Naive thymus-derived CD4-positive, alpha-beta T cell (primary cell): ENCODE measurements around the gene GANAB. TPM values are rescaled to one million over a fixed set of nuclear protein-coding genes. Genes with fewer than 3 reads are reported as not detected.
"Not testable (repeated sequence)": the region's sequence is repeated elsewhere in the genome, so short reads cannot be mapped to it uniquely, and the experiment has no call there.

Experiments
- ATAC-seq: fragments of 150-1000 bp; cut with Tn5 transposase; 2 replicates; pipeline ENCODE4 v1.10.0; 2021; ENCODE audit warnings: mild to moderate bottlenecking, moderate library complexity
- CTCF ChIA-PET: fragments of 350-600 bp; sonication (Branson Sonifier 250); formaldehyde crosslinking; loops from one replicate; lab custom pipeline; 2021; ENCODE audit warnings: antibody characterized with exemption; lab: Charles Lee
- POLR2A ChIA-PET: fragments of 350-600 bp; sonication (Branson Sonifier 250); formaldehyde crosslinking; loops from one replicate; lab custom pipeline; 2021; ENCODE audit warnings: antibody characterized with exemption, inconsistent platforms; lab: Charles Lee
- DNase-seq, 9 donors: peaks; one replicate each; pipeline versions ENCODE4 v3.0.0 to v3.0.0-alpha.2; 2020 to 2022; ENCODE audit warnings: mixed read lengths in 1 of 9
- H3K27ac ChIP-seq: one replicate; pipeline ENCODE4 v1.7.0; 2013; ENCODE audit warnings: mild to moderate bottlenecking, low read depth, low read length, moderate library complexity
- H3K27me3 ChIP-seq, 2 donors: one replicate each; pipeline ENCODE4 v1.7.0; 2013; ENCODE audit warnings: low read length in 2 of 2, mild to moderate bottlenecking in 2 of 2, moderate library complexity in 2 of 2; ENCODE audit not compliant: control insufficient read depth in 2 of 2, insufficient read depth in 2 of 2
- H3K36me3 ChIP-seq, 3 experiments: 1 replicate in 2 of 3; 2 replicates in 1 of 3; pipeline ENCODE4 v1.7.0; 2013; ENCODE audit warnings: low read length in 3 of 3, mild to moderate bottlenecking in 3 of 3, moderate library complexity in 1 of 3; ENCODE audit not compliant: insufficient read depth in 3 of 3, control insufficient read depth in 2 of 3
- H3K4me1 ChIP-seq, 2 donors: one replicate each; pipeline ENCODE4 v1.7.0; 2013; ENCODE audit warnings: low read length in 2 of 2, mild to moderate bottlenecking in 2 of 2, moderate library complexity in 1 of 2; ENCODE audit not compliant: control insufficient read depth in 2 of 2, insufficient read depth in 2 of 2
- H3K4me3 ChIP-seq: 2 replicates; pipeline ENCODE4 v1.7.0; 2013; ENCODE audit warnings: mild to moderate bottlenecking, low read length
- H3K9me3 ChIP-seq, 3 experiments: 1 replicate in 2 of 3; 2 replicates in 1 of 3; pipeline ENCODE4 v1.7.0; 2013; ENCODE audit warnings: low read length in 3 of 3; ENCODE audit not compliant: control insufficient read depth in 2 of 3
- H3K27ac Mint-ChIP-seq, 9 donors: one replicate each; pipeline ENCODE4 v1.8.0; 2020 to 2022; ENCODE audit warnings: mixed read lengths in 9 of 9, mild to moderate bottlenecking in 8 of 9, moderate library complexity in 5 of 9, inconsistent platforms in 2 of 9
- H3K27me3 Mint-ChIP-seq, 5 donors: one replicate each; pipeline ENCODE4 v1.8.0; 2021 to 2022; ENCODE audit warnings: mixed read lengths in 5 of 5, mild to moderate bottlenecking in 1 of 5
- H3K36me3 Mint-ChIP-seq, 5 donors: one replicate each; pipeline ENCODE4 v1.8.0; 2020 to 2022; ENCODE audit warnings: mixed read lengths in 5 of 5, mild to moderate bottlenecking in 3 of 5, inconsistent platforms in 1 of 5
- H3K4me1 Mint-ChIP-seq, 7 donors: one replicate each; pipeline ENCODE4 v1.8.0; 2020 to 2022; ENCODE audit warnings: mixed read lengths in 7 of 7, mild to moderate bottlenecking in 3 of 7, inconsistent platforms in 1 of 7
- H3K4me3 Mint-ChIP-seq, 10 donors: one replicate each; pipeline ENCODE4 v1.8.0; 2020 to 2022; ENCODE audit warnings: mild to moderate bottlenecking in 10 of 10, mixed read lengths in 10 of 10, moderate library complexity in 6 of 10, inconsistent platforms in 2 of 10
- H3K9me3 Mint-ChIP-seq, 11 donors: one replicate each; pipeline ENCODE4 v1.8.0; 2020 to 2022; ENCODE audit warnings: mixed read lengths in 11 of 11, mild to moderate bottlenecking in 4 of 11, inconsistent platforms in 1 of 11, moderate library complexity in 1 of 11
- intact Hi-C, 2 donors: fragments of 100-400 bp; cut with micrococcal nuclease; formaldehyde crosslinking; loops; one replicate each; pipeline ENCODE4 v1.15.1; 2023
- polyA plus RNA-seq, 2 donors: library from polyadenylated mRNA; unstranded; fragments of 300-500 nt; fragmentation: Illumina TruSeq; gene quantifications; one replicate each; pipeline ENCODE4 v1.2.3, GENCODE V29; 2021
- total RNA-seq, 6 experiments: library from RNA in 5 of 6; stranded (reverse) in 5 of 6; gene quantifications; 1 replicate in 5 of 6; 2 replicates in 1 of 6; pipeline ENCODE4 v1.2.3 and lab custom pipeline; 2021 to 2026

GANAB gene
- total and polyA plus RNA-seq, 7 experiments from 2014 or later: 157 to 313 (median 217) TPM

- H3K4me3 ChIP-seq: no peak overlapping the region
- peaks cover 15 to 80% (median 40%) of the 10 kb centered on the region in 3 experiments for H3K36me3 ChIP-seq
- H3K27ac Mint-ChIP-seq: peak overlapping the region in 5 of 9 donors; percentile 20 to 83 (median 67)
- ATAC-seq: peak; percentile 46
- H3K9me3 Mint-ChIP-seq: peaks cover 0 to 3% (median 0%) of the 10 kb centered on the region in 11 donors
- H3K27ac ChIP-seq: no peak overlapping the region
- ChIA-PET POLR2A (interaction anchor here (0.9 to 2.6 kb wide), 6 partner anchors 8 to 37 kb away, joined by 4 to 14 read pairs (median 10); partner anchors contain the start of genes C11orf98, CSKMT and GANAB), CTCF (interaction anchor here (1.8 kb wide), 1 partner anchor 35 kb away, joined by 5 read pairs; no protein-coding TSS in a partner anchor)
- peaks cover 0 to 24% (median 3%) of the 10 kb centered on the region in 7 donors for H3K4me1 Mint-ChIP-seq
- H3K4me3 Mint-ChIP-seq: no peak overlapping the region
- H3K27me3 ChIP-seq: no peaks in the 10 kb centered on the region
- intact Hi-C loops: no loop called here
- H3K9me3 ChIP-seq: no peaks in the 10 kb centered on the region
- peaks cover 26 to 59% (median 39%) of the 10 kb centered on the region in 5 donors for H3K36me3 Mint-ChIP-seq
- DNase-seq: no peak
- no peaks in the 10 kb centered on the region for H3K4me1 ChIP-seq
- no peaks in the 10 kb centered on the region for H3K27me3 Mint-ChIP-seq
Measured at GRCh38 chr11:62627713-62628112, 18.7 kb downstream of the GANAB start.

- DNase-seq: no peak
- ATAC-seq: no peak
- Mint-ChIP-seq H3K36me3 (peaks cover 14 to 34% (median 19%) of the 10 kb centered on the region in 5 donors), H3K27me3 (no peaks in the 10 kb centered on the region), H3K27ac (peak overlapping the region; percentile 92 to 99 (median 96)), H3K4me3 (peak overlapping the region; percentile 85 to 99 (median 92)), H3K4me1 (peaks cover 13 to 29% (median 27%) of the 10 kb centered on the region in 7 donors), H3K9me3 (peaks cover 0 to 2% (median 0%) of the 10 kb centered on the region in 11 donors)
- H3K4me3 ChIP-seq: no peak overlapping the region
- CTCF ChIA-PET: interaction anchor here (0.6 to 1.8 kb wide), 6 partner anchors 11 to 285 kb away, joined by 3 to 9 read pairs (median 4); no protein-coding TSS in a partner anchor
- no peaks in the 10 kb centered on the region for H3K9me3 ChIP-seq
- H3K36me3 ChIP-seq: peaks cover 0 to 30% (median 13%) of the 10 kb centered on the region in 3 experiments
- H3K27me3 ChIP-seq: no peaks in the 10 kb centered on the region
- H3K4me1 ChIP-seq: peaks cover 11% of the 10 kb centered on the region in 2 donors
- POLR2A ChIA-PET: interaction anchor here (0.6 to 10.0 kb wide), 21 partner anchors 12 to 1621 kb away, joined by 3 to 94 read pairs (median 10); partner anchors contain the start of genes C11orf98, CSKMT, EEF1G and EML3
- peak overlapping the region; percentile 92 for H3K27ac ChIP-seq
- intact Hi-C loops: loop anchor here (1.0 to 2.0 kb wide), 8 partner anchors 10 to 50 kb away; partner anchors contain the start of genes C11orf98 (in 2 of the 2), CSKMT (in 2 of the 2), EML3 (in 2 of the 2) and GANAB (in 2 of the 2)
Measured at GRCh38 chr11:62622476-62623089, 23.8 kb downstream of the GANAB start.

- Mint-ChIP-seq H3K9me3 (peaks cover 0 to 2% (median 0%) of the 10 kb centered on the region in 11 donors), H3K4me1 (peaks cover 13 to 29% (median 26%) of the 10 kb centered on the region in 7 donors), H3K36me3 (peaks cover 10 to 32% (median 19%) of the 10 kb centered on the region in 5 donors), H3K27me3 (no peaks in the 10 kb centered on the region), H3K4me3 (peak within 1 kb of the TSS; percentile 91 to 99 (median 94)), H3K27ac (peak within 1 kb of the TSS; percentile 92 to 99 (median 96))
- ChIA-PET CTCF (interaction anchor here (0.6 to 1.8 kb wide), 9 partner anchors 10 to 285 kb away, joined by 3 to 9 read pairs (median 4); partner anchors contain the start of genes C11orf98, CSKMT and TUT1), POLR2A (interaction anchor here (0.5 to 10.0 kb wide), 23 partner anchors 11 to 234 kb away, joined by 3 to 94 read pairs (median 9); partner anchors contain the start of genes C11orf98, CSKMT, EEF1G and EML3)
- intact Hi-C loops: loop anchor here (1.0 to 2.0 kb wide), 8 partner anchors 10 to 51 kb away; partner anchors contain the start of genes C11orf98 (in 2 of the 2), CSKMT (in 2 of the 2), EML3 (in 2 of the 2) and GANAB (in 2 of the 2)
- ATAC-seq: peak; percentile 93
- peak within 1 kb of the TSS; percentile 92 for H3K27ac ChIP-seq
- peaks cover 0 to 30% (median 13%) of the 10 kb centered on the region in 3 experiments for H3K36me3 ChIP-seq
- peaks cover 11% of the 10 kb centered on the region in 2 donors for H3K4me1 ChIP-seq
- H3K27me3 ChIP-seq: no peaks in the 10 kb centered on the region
- H3K4me3 ChIP-seq: peak within 1 kb of the TSS; percentile 97
- peak; percentile 87 to 97 (median 94) for DNase-seq
- H3K9me3 ChIP-seq: no peaks in the 10 kb centered on the region
Measured at GRCh38 chr11:62621567-62622470, 24.6 kb downstream of the GANAB start, which contains the start of gene B3GAT3. B3GAT3 (minus strand) TSS chr11:62621986; CDS start chr11:62621947, 39 bp downstream.

- Histone ChIP-seq H3K9me3 (no peaks in the 10 kb centered on the region), H3K27me3 (no peaks in the 10 kb centered on the region), H3K4me3 (peak overlapping the region; percentile 97), H3K4me1 (peaks cover 11% of the 10 kb centered on the region in 2 donors), H3K27ac (peak overlapping the region; percentile 92), H3K36me3 (peaks cover 0 to 30% (median 10%) of the 10 kb centered on the region in 3 experiments)
- DNase-seq (no peak), ATAC-seq (no peak)
- H3K9me3 Mint-ChIP-seq: peaks cover 0 to 2% (median 0%) of the 10 kb centered on the region in 11 donors
- POLR2A ChIA-PET: interaction anchor here (0.7 to 10.0 kb wide), 24 partner anchors 10 to 234 kb away, joined by 3 to 94 read pairs (median 8); partner anchors contain the start of genes C11orf98, CSKMT, EEF1G and EML3
- no peaks in the 10 kb centered on the region for H3K27me3 Mint-ChIP-seq
- H3K27ac Mint-ChIP-seq: peak overlapping the region; percentile 92 to 99 (median 95)
- peak overlapping the region; percentile 91 to 99 (median 94) for H3K4me3 Mint-ChIP-seq
- CTCF ChIA-PET: interaction anchor here (0.6 to 1.8 kb wide), 12 partner anchors 9 to 196 kb away, joined by 3 to 6 read pairs (median 4); partner anchors contain the start of genes C11orf98, CSKMT and TUT1
- peaks cover 6 to 27% (median 15%) of the 10 kb centered on the region in 5 donors for H3K36me3 Mint-ChIP-seq
- H3K4me1 Mint-ChIP-seq: peaks cover 13 to 29% (median 26%) of the 10 kb centered on the region in 7 donors
- intact Hi-C loops: no loop called here
Measured at GRCh38 chr11:62621027-62621566, 25.3 kb downstream of the GANAB start.

GRCh38 chr11:62616957-62617356 lies 29.5 kb downstream of the GANAB start:
- ATAC-seq, H3K9me3 Mint-ChIP-seq: not testable (repeated sequence)

More at GRCh38 chr11:62616957-62617356, 29.5 kb downstream of the GANAB start:
- H3K27me3 ChIP-seq, H3K27ac ChIP-seq, H3K27me3 Mint-ChIP-seq, H3K4me3 ChIP-seq, H3K4me3 Mint-ChIP-seq, H3K9me3 ChIP-seq, intact Hi-C loops, DNase-seq: not testable (repeated sequence)
- H3K36me3 ChIP-seq: peaks cover 0 to 28% (median 0%) of the 10 kb centered on the region in 3 experiments
- Mint-ChIP-seq H3K27ac (peak overlapping the region in 1 of 9 donors; percentile 28), H3K4me1 (peaks cover 17 to 41% (median 33%) of the 10 kb centered on the region in 7 donors), H3K36me3 (peaks cover 0 to 16% (median 5%) of the 10 kb centered on the region in 5 donors)
- H3K4me1 ChIP-seq: peaks cover 11 to 15% of the 10 kb centered on the region in 2 donors
- CTCF ChIA-PET: interaction anchor here (0.6 kb wide), 1 partner anchor 1590 kb away, joined by 3 read pairs; the partner anchor contains the start of gene FERMT3
- POLR2A ChIA-PET: interaction anchor here (0.7 to 10.0 kb wide), 5 partner anchors 15 to 55 kb away, joined by 3 to 94 read pairs (median 3); partner anchors contain the start of genes C11orf98, CSKMT, MTA2 and UQCC3
